T-helper 2 cell treated with Interferon-gamma antibody and Interleukin-4, amounts not matched to agents 5 μg/mL and 100 μg/mL, for 36 hours (primary cell): ENCODE measurements around the gene DIRAS3.
"Not testable (repeated sequence)": the region's sequence is repeated elsewhere in the genome, so short reads cannot be mapped to it uniquely, and the experiment has no call there.

Experiments used
- DNase-seq: peaks from one replicate; pipeline ENCODE4 v3.0.0; 2021; ENCODE audit warnings: low spot score
- H3K27ac Mint-ChIP-seq: one replicate; pipeline ENCODE4 v1.8.0; 2021; ENCODE audit warnings: mild to moderate bottlenecking, mixed read lengths
- H3K27me3 Mint-ChIP-seq: one replicate; pipeline ENCODE4 v1.8.0; 2021; ENCODE audit warnings: low read depth, mixed read lengths
- H3K36me3 Mint-ChIP-seq: one replicate; pipeline ENCODE4 v1.8.0; 2021; ENCODE audit warnings: low read depth, mixed read lengths
- H3K4me1 Mint-ChIP-seq: one replicate; pipeline ENCODE4 v1.8.0; 2021; ENCODE audit warnings: low read depth, mixed read lengths
- H3K4me3 Mint-ChIP-seq: one replicate; pipeline ENCODE4 v1.8.0; 2022; ENCODE audit warnings: mild to moderate bottlenecking, moderate library complexity, mixed read lengths
- H3K9me3 Mint-ChIP-seq: one replicate; pipeline ENCODE4 v1.8.0; 2021; ENCODE audit warnings: mixed read lengths

DIRAS3 gene

DNA sequence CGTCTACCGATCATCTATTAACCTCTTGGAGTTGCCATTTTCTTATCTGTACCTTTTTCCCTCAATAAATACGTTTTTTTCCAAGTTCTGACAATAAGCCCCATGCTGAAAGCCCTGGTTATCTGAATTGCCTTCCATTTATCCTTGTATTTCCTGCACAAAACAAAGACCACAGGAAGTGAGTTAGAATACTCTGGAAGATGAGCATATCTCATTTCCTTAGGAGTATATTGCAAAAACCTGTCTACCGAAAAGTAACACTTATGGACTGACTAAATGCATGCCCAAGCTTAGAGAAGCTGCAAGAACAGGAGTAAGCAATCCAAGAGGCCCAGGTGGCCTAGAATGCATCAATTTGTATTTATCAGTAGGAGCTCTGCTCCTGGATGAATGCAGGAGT lies 39.9 kb downstream of the DIRAS3 start:
- no peaks in the 10 kb centered on the region for H3K4me1 Mint-ChIP-seq
- no peaks in the 10 kb centered on the region for H3K9me3 Mint-ChIP-seq
- H3K4me3 Mint-ChIP-seq, result no peak overlapping the region
- no peak overlapping the region for H3K27ac Mint-ChIP-seq
- DNase-seq, result no peak
- H3K36me3 Mint-ChIP-seq, result no peaks in the 10 kb centered on the region
- H3K27me3 Mint-ChIP-seq, result no peaks in the 10 kb centered on the region

DNA sequence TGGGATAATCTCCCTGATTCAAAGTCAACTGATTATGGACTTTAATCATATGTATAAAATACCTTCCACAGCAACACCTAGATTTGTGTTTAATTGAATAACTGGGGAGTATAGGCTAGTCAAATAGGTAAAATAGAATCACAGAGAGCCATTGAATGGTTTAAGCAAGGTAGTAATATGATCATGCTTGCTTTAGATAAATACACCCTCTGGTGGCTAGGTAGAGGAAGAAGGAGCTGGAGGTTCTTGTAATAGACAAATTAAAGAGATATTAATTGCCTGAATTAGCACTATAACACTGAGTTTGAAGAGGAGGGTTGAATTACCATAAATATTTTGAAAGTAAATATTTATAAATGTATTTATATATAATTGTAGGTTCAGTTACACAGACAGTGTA lies 40.3 kb downstream of the DIRAS3 start:
- Mint-ChIP-seq H3K4me3 (no peak overlapping the region), H3K36me3 (no peaks in the 10 kb centered on the region), H3K27ac (no peak overlapping the region), H3K9me3 (no peaks in the 10 kb centered on the region), H3K4me1 (no peaks in the 10 kb centered on the region), H3K27me3 (no peaks in the 10 kb centered on the region)
- no peak for DNase-seq

DNA sequence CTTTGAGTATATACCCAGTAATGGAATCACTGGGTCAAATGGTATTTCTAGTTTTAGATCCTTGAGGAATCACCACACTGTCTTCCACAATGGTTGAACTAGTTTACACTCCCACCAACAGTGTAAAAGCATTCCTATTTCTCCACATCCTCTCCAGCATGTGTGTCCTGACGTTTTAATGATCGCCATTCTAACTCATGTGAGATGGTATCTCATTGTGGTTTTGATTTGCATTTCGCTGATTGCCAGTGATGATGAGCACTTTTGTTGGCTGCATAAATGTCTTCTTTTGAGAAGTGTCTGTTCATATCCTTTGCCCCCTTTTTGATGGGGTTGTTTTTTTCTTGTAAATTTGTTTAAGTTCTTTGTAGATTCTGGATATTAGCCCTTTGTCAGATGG lies 46.8 kb downstream of the DIRAS3 start:
- peaks cover 20% of the 10 kb centered on the region for H3K9me3 Mint-ChIP-seq
- not testable (repeated sequence) for H3K27me3 Mint-ChIP-seq, H3K36me3 Mint-ChIP-seq, H3K4me3 Mint-ChIP-seq, DNase-seq, H3K27ac Mint-ChIP-seq, H3K4me1 Mint-ChIP-seq

DNA sequence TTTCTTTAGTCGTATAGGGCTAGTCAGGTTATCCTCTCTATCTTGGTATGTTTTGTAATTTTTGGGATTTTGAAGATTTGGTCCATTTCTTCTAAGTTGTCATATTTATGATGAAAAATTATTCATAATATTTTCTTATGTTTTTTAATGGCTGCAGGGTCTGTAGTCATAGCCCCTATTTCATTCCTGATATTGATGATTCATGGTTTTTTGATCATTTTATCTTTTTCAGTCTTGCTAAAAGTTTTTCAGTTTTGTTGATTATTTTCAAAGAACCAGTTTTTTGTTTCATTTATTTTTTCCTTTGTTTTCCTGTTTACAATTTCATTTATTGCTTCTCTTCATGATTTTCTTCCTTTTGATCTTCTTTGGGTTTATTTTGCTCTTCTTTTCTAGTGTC lies 50.2 kb downstream of the DIRAS3 start:
- H3K27ac Mint-ChIP-seq, result no peak overlapping the region
- H3K27me3 Mint-ChIP-seq, result no peaks in the 10 kb centered on the region
- peaks cover 20% of the 10 kb centered on the region for H3K9me3 Mint-ChIP-seq
- H3K4me1 Mint-ChIP-seq, result no peaks in the 10 kb centered on the region
- no peak for DNase-seq
- no peak overlapping the region for H3K4me3 Mint-ChIP-seq
- H3K36me3 Mint-ChIP-seq, result no peaks in the 10 kb centered on the region

DNA sequence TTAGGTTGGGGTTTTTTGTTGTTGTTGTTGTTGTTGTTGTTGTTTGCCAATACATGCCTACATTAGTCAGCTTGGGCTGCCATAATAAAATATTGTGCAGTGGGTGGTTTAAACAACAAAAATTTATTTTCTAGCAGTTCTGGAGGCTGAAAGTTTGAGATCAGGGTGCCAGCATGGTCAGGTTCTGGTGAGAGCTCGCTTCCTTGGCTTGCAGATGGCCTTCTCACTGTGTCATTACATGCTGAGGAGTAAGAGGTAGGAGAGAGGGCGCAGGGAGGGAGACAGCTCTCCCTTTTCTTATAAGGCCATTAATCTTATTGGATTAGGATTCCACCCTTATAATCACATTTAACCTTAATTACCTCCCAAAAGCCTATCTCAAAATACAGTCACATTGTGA lies 52.7 kb downstream of the DIRAS3 start:
- DNase-seq, result no peak
- peaks cover 30% of the 10 kb centered on the region for H3K9me3 Mint-ChIP-seq
- no peaks in the 10 kb centered on the region for H3K27me3 Mint-ChIP-seq
- no peak overlapping the region for H3K27ac Mint-ChIP-seq
- no peaks in the 10 kb centered on the region for H3K36me3 Mint-ChIP-seq
- no peaks in the 10 kb centered on the region for H3K4me1 Mint-ChIP-seq
- no peak overlapping the region for H3K4me3 Mint-ChIP-seq
